Measurements from ENCODE around the gene TSNAXIP1. TPM values are rescaled to one million over a fixed set of nuclear protein-coding genes. Genes with fewer than 3 reads are reported as not detected.

TSNAXIP1 gene
- total RNA-seq, 4 donors from 2014 or later, result 0.55 TPM; not detected in 3

GRCh38 chr16:67760956-67761230 lies 45.8 kb upstream of the TSNAXIP1 start:
- H3K4me3 ChIP-seq, result no peak overlapping the region

GRCh38 chr16:67761924-67762323 lies 44.8 kb upstream of the TSNAXIP1 start:
- H3K36me3 ChIP-seq, result no peaks in the 10 kb centered on the region
- H3K4me1 ChIP-seq, result peaks cover 0 to 9% (median 5%) of the 10 kb centered on the region in 4 donors
- no peak overlapping the region for H3K4me3 ChIP-seq
- DNase-seq, result no peak
- no peaks in the 10 kb centered on the region for H3K9me3 ChIP-seq
- H3K27ac ChIP-seq, result no peak overlapping the region
- H3K27me3 ChIP-seq, result no peaks in the 10 kb centered on the region
- intact Hi-C loops (cut with DNase I; ENCODE audit: low total_unique reads) (no loop called here), in situ Hi-C loops (cut with MboI; ENCODE audit: low pct_ligation_motif_present in 1 of 4, low pct_unique_long_range_greater_than_20kb in 1 of 4, low sequenced_read_pairs in 3 of 4) (no loop called here)
- WGBS, 2 donors (ENCODE audit: low coverage in 1 of 2), result 96% methylated on average over 1 of the region's 1 CpG; no CpG with 5 or more reads in 1 of the 2 donors
- TF ChIP-seq EP300 (IDR thresholded peaks at IDR 0.05; ENCODE audit: low read depth) (no peak), POLR2A (IDR thresholded peaks at IDR 0.05) (no peak), POLR2AphosphoS5 (IDR thresholded peaks at IDR 0.05) (no peak), CTCF (IDR thresholded peaks at IDR 0.05) (no peak)

More at GRCh38 chr16:67760956-67761230, 45.8 kb upstream of the TSNAXIP1 start:
- intact Hi-C loops (cut with DNase I; ENCODE audit: low total_unique reads) (no loop called here), in situ Hi-C loops (cut with MboI; ENCODE audit: low pct_ligation_motif_present in 1 of 4, low pct_unique_long_range_greater_than_20kb in 1 of 4, low sequenced_read_pairs in 3 of 4) (no loop called here)
- Histone ChIP-seq H3K9me3 (no peaks in the 10 kb centered on the region), H3K36me3 (no peaks in the 10 kb centered on the region), H3K4me1 (peaks cover 0 to 9% (median 5%) of the 10 kb centered on the region in 4 donors), H3K27me3 (no peaks in the 10 kb centered on the region), H3K27ac (no peak overlapping the region)
- WGBS, 2 donors (ENCODE audit: low coverage in 1 of 2), result 27 to 55% methylated on average over 2 to 4 of the region's 4 CpGs
- TF ChIP-seq POLR2AphosphoS5 (IDR thresholded peaks at IDR 0.05) (no peak), POLR2A (IDR thresholded peaks at IDR 0.05) (no peak), EP300 (IDR thresholded peaks at IDR 0.05; ENCODE audit: low read depth) (no peak), CTCF (IDR thresholded peaks at IDR 0.05) (no peak)
- DNase-seq, result peak; percentile 30

- Histone ChIP-seq H3K27ac (no peak overlapping the region), H3K4me3 (no peak overlapping the region), H3K9me3 (no peaks in the 10 kb centered on the region), H3K4me1 (peaks cover 0 to 9% (median 5%) of the 10 kb centered on the region in 4 donors), H3K27me3 (no peaks in the 10 kb centered on the region), H3K36me3 (no peaks in the 10 kb centered on the region)
- intact Hi-C loops (cut with DNase I; ENCODE audit: low total_unique reads) (no loop called here), in situ Hi-C loops (cut with MboI; ENCODE audit: low pct_ligation_motif_present in 1 of 4, low pct_unique_long_range_greater_than_20kb in 1 of 4, low sequenced_read_pairs in 3 of 4) (no loop called here)
- no peak for DNase-seq
- TF ChIP-seq CTCF (IDR thresholded peaks at IDR 0.05) (no peak), EP300 (IDR thresholded peaks at IDR 0.05; ENCODE audit: low read depth) (no peak), POLR2AphosphoS5 (IDR thresholded peaks at IDR 0.05) (no peak), POLR2A (IDR thresholded peaks at IDR 0.05) (no peak)
- 92% methylated on average over 2 of the region's 2 CpGs; no CpG with 5 or more reads in 1 of the 2 donors for WGBS, 2 donors (ENCODE audit: low coverage in 1 of 2)
Measured at GRCh38 chr16:67762385-67762784, 44.3 kb upstream of the TSNAXIP1 start.

GRCh38 chr16:67763066-67763465 lies 43.6 kb upstream of the TSNAXIP1 start:
- TF ChIP-seq CTCF (IDR thresholded peaks at IDR 0.05), result no peak
- no peak for TF ChIP-seq POLR2A (IDR thresholded peaks at IDR 0.05)
- TF ChIP-seq POLR2AphosphoS5 (IDR thresholded peaks at IDR 0.05), result no peak
- TF ChIP-seq EP300 (IDR thresholded peaks at IDR 0.05; ENCODE audit: low read depth), result no peak
- no peaks in the 10 kb centered on the region for H3K27me3 ChIP-seq
- peaks cover 0 to 9% (median 5%) of the 10 kb centered on the region in 4 donors for H3K4me1 ChIP-seq
- intact Hi-C loops (cut with DNase I; ENCODE audit: low total_unique reads), result no loop called here
- no peak for DNase-seq
- H3K4me3 ChIP-seq, result no peak overlapping the region
- H3K9me3 ChIP-seq, result no peaks in the 10 kb centered on the region
- no peaks in the 10 kb centered on the region for H3K36me3 ChIP-seq
- in situ Hi-C loops (cut with MboI; ENCODE audit: low pct_ligation_motif_present in 1 of 4, low pct_unique_long_range_greater_than_20kb in 1 of 4, low sequenced_read_pairs in 3 of 4), result no loop called here
- no peak overlapping the region for H3K27ac ChIP-seq
- 94 to 100% methylated on average over 2 to 5 of the region's 5 CpGs for WGBS, 2 donors (ENCODE audit: low coverage in 1 of 2)
